ENCODE results near the gene PHAF1.

The PHAF1 gene

GRCh38 chr16:67191995-67192681 lies 82.4 kb downstream of the PHAF1 start, which contains the start of gene E2F4:
TSS of gene E2F4 (plus strand) at chr16:67192155. CDS start at chr16:67192228, 73 bp downstream.
- peak; percentile 55 to 96 (median 86) for DNase-seq

DNA sequence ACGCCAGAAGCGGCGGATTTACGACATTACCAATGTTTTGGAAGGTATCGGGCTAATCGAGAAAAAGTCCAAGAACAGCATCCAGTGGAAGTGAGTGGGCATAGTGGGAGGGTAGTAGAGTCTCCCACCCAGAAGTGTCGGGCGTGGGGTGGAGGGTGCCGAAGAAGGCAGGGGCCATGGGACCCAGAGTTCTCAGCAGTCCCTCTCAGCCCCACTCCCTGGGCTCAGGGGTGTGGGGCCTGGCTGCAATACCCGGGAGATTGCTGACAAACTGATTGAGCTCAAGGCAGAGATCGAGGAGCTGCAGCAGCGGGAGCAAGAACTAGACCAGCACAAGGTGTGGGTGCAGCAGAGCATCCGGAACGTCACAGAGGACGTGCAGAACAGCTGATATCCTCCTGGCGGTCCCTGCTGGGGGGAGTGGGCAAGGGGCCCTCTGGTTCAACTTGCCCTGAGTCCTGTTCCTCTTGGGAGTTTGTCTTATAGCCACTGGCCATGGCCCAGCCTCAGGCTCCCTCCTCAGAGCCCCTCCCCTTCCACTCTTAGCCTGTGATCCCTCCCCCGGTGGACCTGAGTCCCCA lies 83.1 kb downstream of the PHAF1 start:
- DNase-seq: no peak

GRCh38 chr16:67193536-67193935 lies 83.8 kb downstream of the PHAF1 start:
- no peak for DNase-seq

- DNase-seq: no peak
Observed at GRCh38 chr16:67194260-67194659, 84.5 kb downstream of the PHAF1 start.

GRCh38 chr16:67195676-67196075 lies 85.9 kb downstream of the PHAF1 start:
- no peak for DNase-seq

GRCh38 chr16:67196881-67197280 lies 87.1 kb downstream of the PHAF1 start:
- DNase-seq: no peak

- DNase-seq: no peak
Observed at GRCh38 chr16:67197704-67198103, 88.0 kb downstream of the PHAF1 start.
